CD14-positive monocyte (primary cell): ENCODE data around the gene PAEP. TPM values are rescaled to one million over a fixed set of nuclear protein-coding genes. Genes with fewer than 3 reads are reported as not detected.

Source experiments
- DNase-seq, 3 donors: peaks; one replicate each; pipeline ENCODE4 v3.0.0-alpha.2; 2011 to 2022
- H2AFZ ChIP-seq: 2 replicates; pipeline ENCODE4 v1.6.0; 2012; ENCODE audit warnings: mild to moderate bottlenecking, low read depth, low read length, inconsistent platforms; ENCODE audit not compliant: insufficient read depth, poor library complexity, severe bottlenecking
- H3K27ac ChIP-seq, 2 donors: 1 replicate in 1 of 2; 2 replicates in 1 of 2; pipeline ENCODE4 v1.5.1; 2012 to 2013; ENCODE audit warnings: low read length in 2 of 2, control low read depth in 1 of 2, inconsistent platforms in 1 of 2, low read depth in 1 of 2, mild to moderate bottlenecking in 1 of 2
- H3K27me3 ChIP-seq, 2 donors: one replicate each; pipeline versions ENCODE4 v1.6.0 to v1.6.1; 2011 to 2013; ENCODE audit warnings: low read length in 2 of 2; ENCODE audit not compliant: control insufficient read depth in 2 of 2, insufficient read depth in 2 of 2
- H3K36me3 ChIP-seq, 2 donors: replicated peaks in 1 of 2; 1 replicate in 1 of 2; 2 replicates in 1 of 2; pipeline versions ENCODE4 v1.5.1 to v1.6.1; 2012 to 2013; ENCODE audit warnings: low read length in 2 of 2, control low read depth in 1 of 2, inconsistent platforms in 1 of 2, mild to moderate bottlenecking in 1 of 2; ENCODE audit not compliant: insufficient read depth in 2 of 2, control insufficient read depth in 1 of 2
- H3K4me1 ChIP-seq, 2 donors: 1 replicate in 1 of 2; 2 replicates in 1 of 2; pipeline versions ENCODE4 v1.5.1 to v1.6.1; 2012 to 2013; ENCODE audit warnings: low read length in 2 of 2, control low read depth in 1 of 2, inconsistent platforms in 1 of 2, mild to moderate bottlenecking in 1 of 2, moderate library complexity in 1 of 2; ENCODE audit not compliant: insufficient read depth in 2 of 2, control insufficient read depth in 1 of 2
- H3K4me2 ChIP-seq: replicated peaks from 2 replicates; pipeline ENCODE3; 2012; ENCODE audit warnings: low read length, moderate library complexity, mild to moderate bottlenecking; ENCODE audit not compliant: poor library complexity, severe bottlenecking; ENCODE audit errors: extremely low read depth
- H3K4me3 ChIP-seq, 3 experiments: fragments of 200-600 bp in 1 of 3; sonication (generic) in 1 of 3; replicated peaks in 1 of 3; 1 replicate in 2 of 3; 2 replicates in 1 of 3; pipeline ENCODE4 v1.5.1; 2011 to 2013; ENCODE audit warnings: low read length in 3 of 3, mild to moderate bottlenecking in 3 of 3, control low read depth in 2 of 3, low read depth in 2 of 3, inconsistent platforms in 1 of 3, moderate library complexity in 1 of 3
- H3K79me2 ChIP-seq: 2 replicates; pipeline ENCODE4 v1.6.0; 2012; ENCODE audit warnings: mild to moderate bottlenecking, control low read depth, inconsistent platforms, low read length, moderate library complexity; ENCODE audit not compliant: insufficient read depth
- H3K9ac ChIP-seq: 2 replicates; pipeline ENCODE4 v1.6.0; 2017; ENCODE audit warnings: low read length, mild to moderate bottlenecking; ENCODE audit not compliant: insufficient read depth, poor library complexity, severe bottlenecking
- H3K9me3 ChIP-seq, 2 donors: replicated peaks in 1 of 2; 1 replicate in 1 of 2; 2 replicates in 1 of 2; pipeline versions ENCODE4 v1.5.1 to v1.6.1; 2012 to 2013; ENCODE audit warnings: low read length in 2 of 2, control low read depth in 1 of 2; ENCODE audit not compliant: control insufficient read depth in 1 of 2, insufficient read depth in 1 of 2
- H4K20me1 ChIP-seq: 2 replicates; pipeline ENCODE4 v1.6.0; 2012; ENCODE audit warnings: mild to moderate bottlenecking, low read length, control low read depth, moderate library complexity; ENCODE audit not compliant: insufficient read depth
- H3K27ac Mint-ChIP-seq, 7 donors: one replicate each; pipeline ENCODE4 v1.8.0; 2020; ENCODE audit warnings: mild to moderate bottlenecking in 7 of 7, mixed read lengths in 7 of 7, moderate library complexity in 6 of 7, inconsistent platforms in 2 of 7
- H3K27me3 Mint-ChIP-seq, 3 donors: one replicate each; pipeline ENCODE4 v1.8.0; 2021 to 2022; ENCODE audit warnings: low read depth in 3 of 3, mild to moderate bottlenecking in 3 of 3, mixed read lengths in 3 of 3, moderate library complexity in 3 of 3, inconsistent platforms in 1 of 3
- H3K36me3 Mint-ChIP-seq, 2 donors: one replicate each; pipeline ENCODE4 v1.8.0; 2020; ENCODE audit warnings: mixed read lengths in 2 of 2, inconsistent platforms in 1 of 2, mild to moderate bottlenecking in 1 of 2
- H3K4me1 Mint-ChIP-seq: one replicate; pipeline ENCODE4 v1.8.0; 2020; ENCODE audit warnings: mild to moderate bottlenecking, mixed read lengths
- H3K4me3 Mint-ChIP-seq, 2 donors: one replicate each; pipeline ENCODE4 v1.8.0; 2020; ENCODE audit warnings: mild to moderate bottlenecking in 2 of 2, mixed read lengths in 2 of 2, moderate library complexity in 1 of 2
- H3K9me3 Mint-ChIP-seq, 7 donors: one replicate each; pipeline ENCODE4 v1.8.0; 2020 to 2022; ENCODE audit warnings: mixed read lengths in 7 of 7, mild to moderate bottlenecking in 6 of 7, moderate library complexity in 6 of 7, inconsistent platforms in 2 of 7
- WGBS: methylation state at CpG from one replicate; pipeline ENCODE4 v1.1.5; 2013; ENCODE audit warnings: missing lambda C conversion rate; ENCODE audit not compliant: insufficient coverage; 5-methylcytosine and 5-hydroxymethylcytosine counted together
- intact Hi-C, 2 donors: fragments of 100-400 bp; cut with micrococcal nuclease; formaldehyde crosslinking; loops; one replicate each; pipeline versions ENCODE4 v1.15.0 to v1.15.1; 2023
- polyA plus RNA-seq, 3 donors: library from polyadenylated mRNA; depleted of rRNA in 1 of 3; unstranded in 2 of 3; stranded (reverse) in 1 of 3; fragments of 300-500 nt in 2 of 3; fragments of >200 nt in 1 of 3; fragmentation: Illumina TruSeq in 2 of 3; gene quantifications; 1 replicate in 2 of 3; 2 replicates in 1 of 3; pipeline ENCODE4 v1.2.3, GENCODE V29; 2012 to 2021
- TF ChIP-seq, protein P1 (sequence below): fragments of 200-600 bp; IDR thresholded peaks from one replicate; pipeline ENCODE4 v1.8.0; 2022; ENCODE audit warnings: antibody characterized with exemption, mild to moderate bottlenecking

The PAEP gene
- polyA plus RNA-seq, 3 donors, result not detected

DNA sequence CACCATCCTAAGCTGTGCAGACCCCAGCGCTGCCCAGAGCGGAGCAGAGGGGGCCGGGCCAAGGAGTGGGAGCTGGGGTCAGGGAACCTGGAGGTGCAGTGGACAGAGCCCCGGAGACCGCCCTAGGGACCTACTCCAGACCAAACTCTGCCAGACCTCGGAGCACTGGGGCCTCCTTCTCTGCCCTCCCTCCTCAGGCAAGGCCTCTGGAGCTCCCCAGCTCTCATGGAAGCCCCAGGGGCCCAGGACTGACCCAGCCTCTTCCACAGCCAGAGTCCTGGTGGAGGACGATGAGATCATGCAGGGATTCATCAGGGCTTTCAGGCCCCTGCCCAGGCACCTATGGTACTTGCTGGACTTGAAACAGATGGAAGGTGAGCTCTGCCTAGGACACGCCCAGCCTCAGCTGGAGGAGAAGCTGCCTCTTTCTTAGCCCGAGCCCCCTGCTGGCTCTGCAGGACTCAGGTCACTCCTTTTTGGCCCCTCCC, 3.6 kb downstream of the PAEP start:
- Histone ChIP-seq H3K27ac (no peak overlapping the region), H3K4me2 (no peak overlapping the region), H3K36me3 (no peaks in the 10 kb centered on the region), H3K4me1 (no peaks in the 10 kb centered on the region), H4K20me1 (no peaks in the 10 kb centered on the region), H3K9ac (no peak overlapping the region), H3K79me2 (no peaks in the 10 kb centered on the region), H3K9me3 (no peaks in the 10 kb centered on the region), H3K27me3 (no peaks in the 10 kb centered on the region), H3K4me3 (no peak overlapping the region), H2AFZ (no peak overlapping the region)
- peaks cover 0 to 9% (median 5%) of the 10 kb centered on the region in 7 donors for H3K9me3 Mint-ChIP-seq
- intact Hi-C loops, result no loop called here
- no peak overlapping the region for H3K27ac Mint-ChIP-seq
- H3K4me3 Mint-ChIP-seq, result no peak overlapping the region
- 85% methylated on average over 7 of the region's 9 CpGs for WGBS
- TF ChIP-seq, protein P1, sequence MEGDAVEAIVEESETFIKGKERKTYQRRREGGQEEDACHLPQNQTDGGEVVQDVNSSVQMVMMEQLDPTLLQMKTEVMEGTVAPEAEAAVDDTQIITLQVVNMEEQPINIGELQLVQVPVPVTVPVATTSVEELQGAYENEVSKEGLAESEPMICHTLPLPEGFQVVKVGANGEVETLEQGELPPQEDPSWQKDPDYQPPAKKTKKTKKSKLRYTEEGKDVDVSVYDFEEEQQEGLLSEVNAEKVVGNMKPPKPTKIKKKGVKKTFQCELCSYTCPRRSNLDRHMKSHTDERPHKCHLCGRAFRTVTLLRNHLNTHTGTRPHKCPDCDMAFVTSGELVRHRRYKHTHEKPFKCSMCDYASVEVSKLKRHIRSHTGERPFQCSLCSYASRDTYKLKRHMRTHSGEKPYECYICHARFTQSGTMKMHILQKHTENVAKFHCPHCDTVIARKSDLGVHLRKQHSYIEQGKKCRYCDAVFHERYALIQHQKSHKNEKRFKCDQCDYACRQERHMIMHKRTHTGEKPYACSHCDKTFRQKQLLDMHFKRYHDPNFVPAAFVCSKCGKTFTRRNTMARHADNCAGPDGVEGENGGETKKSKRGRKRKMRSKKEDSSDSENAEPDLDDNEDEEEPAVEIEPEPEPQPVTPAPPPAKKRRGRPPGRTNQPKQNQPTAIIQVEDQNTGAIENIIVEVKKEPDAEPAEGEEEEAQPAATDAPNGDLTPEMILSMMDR, result no peak
- no peaks in the 10 kb centered on the region for H3K36me3 Mint-ChIP-seq
- DNase-seq, result no peak
- peaks cover 1 to 8% (median 6%) of the 10 kb centered on the region in 3 donors for H3K27me3 Mint-ChIP-seq
- no peaks in the 10 kb centered on the region for H3K4me1 Mint-ChIP-seq

DNA sequence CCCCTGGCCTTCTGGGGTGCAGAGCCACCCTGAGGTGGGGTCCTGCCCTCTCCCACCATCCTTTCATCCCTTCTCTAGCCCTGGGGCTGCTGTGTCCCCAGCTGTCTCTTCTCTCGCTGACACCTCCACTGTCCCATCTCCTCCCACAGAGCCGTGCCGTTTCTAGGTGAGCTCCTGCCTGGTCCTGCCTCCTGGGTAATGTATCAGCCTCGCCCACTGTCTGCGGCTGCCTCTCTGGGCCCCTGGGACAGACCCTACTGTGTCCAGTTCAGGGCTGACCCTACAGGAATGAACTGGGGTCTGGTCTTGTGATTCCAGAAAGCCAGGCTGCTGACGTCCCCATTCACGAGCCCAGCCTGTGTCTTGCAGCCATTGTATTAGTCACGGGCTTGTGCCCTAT, 4.1 kb downstream of the PAEP start:
- Mint-ChIP-seq H3K9me3 (peaks cover 0 to 9% (median 5%) of the 10 kb centered on the region in 7 donors), H3K27me3 (peaks cover 1 to 8% (median 6%) of the 10 kb centered on the region in 3 donors), H3K27ac (no peak overlapping the region), H3K36me3 (no peaks in the 10 kb centered on the region), H3K4me1 (no peaks in the 10 kb centered on the region), H3K4me3 (no peak overlapping the region)
- no peaks in the 10 kb centered on the region for H3K36me3 ChIP-seq
- no peak overlapping the region for H3K27ac ChIP-seq
- intact Hi-C loops, result no loop called here
- no peak for DNase-seq
- H2AFZ ChIP-seq, result no peak overlapping the region
- no peaks in the 10 kb centered on the region for H3K79me2 ChIP-seq
- H3K4me3 ChIP-seq, result no peak overlapping the region
- no peaks in the 10 kb centered on the region for H3K9me3 ChIP-seq
- no peak overlapping the region for H3K9ac ChIP-seq
- no peaks in the 10 kb centered on the region for H3K4me1 ChIP-seq
- H3K27me3 ChIP-seq, result no peaks in the 10 kb centered on the region
- H4K20me1 ChIP-seq, result no peaks in the 10 kb centered on the region
- TF ChIP-seq, protein P1, result no peak
- H3K4me2 ChIP-seq, result no peak overlapping the region
- WGBS, result 81% methylated on average over 8 of the region's 8 CpGs
